ENCODE data around the gene ADAM11.

Gene ADAM11

DNA sequence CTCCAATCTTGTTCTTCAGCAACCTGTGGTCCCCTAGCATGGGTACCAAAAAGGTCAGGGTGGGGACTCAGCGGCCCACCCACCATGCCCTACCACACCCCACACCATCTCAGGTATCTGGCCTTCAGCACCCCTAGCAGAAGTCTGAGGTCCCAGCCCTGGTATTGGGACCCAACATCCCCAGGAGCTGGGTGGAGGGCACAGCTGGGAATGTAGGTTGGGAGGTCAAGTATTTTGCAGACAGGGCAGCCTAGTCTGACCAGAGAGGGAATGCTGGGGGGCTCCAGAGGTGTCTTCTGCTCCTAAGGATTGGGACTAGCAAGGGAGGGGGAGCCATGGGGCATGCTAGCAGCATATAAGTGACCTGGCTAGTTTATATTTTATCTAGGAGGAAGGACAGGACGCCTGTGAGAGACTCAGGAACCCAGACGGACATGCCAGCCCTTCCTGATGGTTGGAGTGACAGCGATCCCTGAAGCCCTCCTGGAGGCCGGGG, 822 bp upstream of the ADAM11 start:
- DNase-seq (ENCODE audit: low read depth), result no peak

DNA sequence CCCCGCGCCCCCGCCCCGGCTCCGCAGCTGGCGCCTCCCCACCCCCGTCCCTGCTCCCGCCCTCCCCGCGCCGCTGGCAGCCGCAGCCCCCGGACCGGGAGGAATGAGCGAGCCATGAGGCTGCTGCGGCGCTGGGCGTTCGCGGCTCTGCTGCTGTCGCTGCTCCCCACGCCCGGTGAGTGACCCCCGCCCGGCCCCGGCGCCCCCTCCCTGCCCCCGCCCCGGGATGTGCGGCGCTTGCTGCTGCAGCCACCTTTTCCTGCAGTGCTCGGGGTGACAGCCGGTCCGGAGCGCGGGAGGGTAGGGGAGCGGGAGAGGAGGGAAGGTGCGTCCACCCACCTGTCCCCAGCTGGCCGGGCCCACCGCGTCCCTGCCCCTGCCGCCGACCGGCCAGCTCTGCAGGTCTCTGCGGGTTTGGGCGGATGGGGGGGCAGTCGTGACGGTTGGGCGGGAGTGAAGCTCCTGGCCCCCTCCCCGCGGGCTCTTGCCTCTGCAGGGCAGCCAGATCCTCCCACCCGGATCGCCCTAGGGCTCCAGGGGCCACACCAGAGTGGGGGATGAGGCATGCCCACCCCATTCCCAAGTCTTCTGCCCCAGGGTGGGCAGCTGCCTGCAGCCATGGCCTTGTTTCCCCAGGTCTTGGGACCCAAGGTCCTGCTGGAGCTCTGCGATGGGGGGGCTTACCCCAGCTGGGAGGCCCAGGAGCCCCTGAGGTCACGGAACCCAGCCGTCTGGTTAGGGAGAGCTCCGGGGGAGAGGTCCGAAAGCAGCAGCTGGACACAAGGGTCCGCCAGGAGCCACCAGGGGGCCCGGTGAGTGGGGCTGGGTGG, 513 bp downstream of the ADAM11 start:
- no peak for DNase-seq (ENCODE audit: low read depth)

DNA sequence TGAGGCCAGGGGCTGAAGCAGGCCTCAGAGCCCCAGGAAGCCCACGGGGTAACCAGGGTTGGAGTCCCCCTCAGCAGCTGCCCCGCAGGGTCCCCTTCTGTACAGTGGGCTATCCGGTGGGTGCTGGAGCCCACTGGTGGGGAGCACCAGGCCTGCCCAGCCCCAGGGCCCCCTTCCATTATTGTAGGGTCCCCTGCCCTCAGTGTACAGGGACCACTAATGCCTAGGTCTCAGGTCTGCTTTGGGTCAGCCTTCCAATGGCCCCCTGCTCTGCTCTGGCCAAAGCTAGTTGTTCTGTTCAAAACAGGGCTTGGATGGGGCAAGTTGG, 1.1 kb downstream of the ADAM11 start:
- DNase-seq (ENCODE audit: low read depth), result no peak

DNA sequence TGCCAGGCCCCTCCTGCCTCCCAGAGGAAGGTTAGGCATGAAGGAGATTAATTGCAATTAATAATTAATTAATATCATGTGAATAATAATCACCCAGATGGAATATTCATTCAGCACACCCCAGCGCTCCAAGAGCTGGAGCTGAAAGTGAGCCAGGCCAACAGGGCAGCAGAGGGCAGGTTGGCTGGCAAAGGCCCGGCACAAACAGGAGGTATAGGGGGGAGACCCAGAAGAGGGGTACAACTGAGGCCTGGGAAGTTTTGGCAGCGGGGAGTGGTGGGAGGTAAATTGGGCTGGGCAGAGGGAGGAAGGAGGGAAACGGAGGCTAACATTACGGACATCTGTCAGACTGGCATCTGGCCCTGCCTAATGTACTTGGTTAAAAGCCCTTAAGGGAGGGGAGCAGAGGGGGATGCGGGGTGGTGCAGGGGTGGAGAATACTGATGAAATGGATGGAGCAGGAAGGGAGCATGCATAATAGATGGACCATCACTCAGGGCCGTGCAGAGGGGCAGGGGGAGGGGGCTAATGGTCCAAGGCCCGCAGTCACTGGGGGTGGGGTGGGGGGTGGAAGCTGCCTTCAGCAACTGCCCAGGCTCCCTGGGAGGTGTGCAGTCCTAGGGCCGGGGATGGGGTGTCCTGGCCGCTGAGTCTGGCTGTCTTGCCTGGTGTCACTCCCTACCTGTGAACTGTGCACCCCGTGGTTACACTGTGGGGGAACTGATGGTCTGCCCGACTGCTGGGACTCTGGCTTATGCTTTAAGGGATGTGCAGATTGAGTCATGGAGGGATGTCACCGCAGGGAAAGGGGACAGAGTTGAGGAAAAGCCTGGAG, 1.9 kb downstream of the ADAM11 start:
- no peak for DNase-seq (ENCODE audit: low read depth)

DNA sequence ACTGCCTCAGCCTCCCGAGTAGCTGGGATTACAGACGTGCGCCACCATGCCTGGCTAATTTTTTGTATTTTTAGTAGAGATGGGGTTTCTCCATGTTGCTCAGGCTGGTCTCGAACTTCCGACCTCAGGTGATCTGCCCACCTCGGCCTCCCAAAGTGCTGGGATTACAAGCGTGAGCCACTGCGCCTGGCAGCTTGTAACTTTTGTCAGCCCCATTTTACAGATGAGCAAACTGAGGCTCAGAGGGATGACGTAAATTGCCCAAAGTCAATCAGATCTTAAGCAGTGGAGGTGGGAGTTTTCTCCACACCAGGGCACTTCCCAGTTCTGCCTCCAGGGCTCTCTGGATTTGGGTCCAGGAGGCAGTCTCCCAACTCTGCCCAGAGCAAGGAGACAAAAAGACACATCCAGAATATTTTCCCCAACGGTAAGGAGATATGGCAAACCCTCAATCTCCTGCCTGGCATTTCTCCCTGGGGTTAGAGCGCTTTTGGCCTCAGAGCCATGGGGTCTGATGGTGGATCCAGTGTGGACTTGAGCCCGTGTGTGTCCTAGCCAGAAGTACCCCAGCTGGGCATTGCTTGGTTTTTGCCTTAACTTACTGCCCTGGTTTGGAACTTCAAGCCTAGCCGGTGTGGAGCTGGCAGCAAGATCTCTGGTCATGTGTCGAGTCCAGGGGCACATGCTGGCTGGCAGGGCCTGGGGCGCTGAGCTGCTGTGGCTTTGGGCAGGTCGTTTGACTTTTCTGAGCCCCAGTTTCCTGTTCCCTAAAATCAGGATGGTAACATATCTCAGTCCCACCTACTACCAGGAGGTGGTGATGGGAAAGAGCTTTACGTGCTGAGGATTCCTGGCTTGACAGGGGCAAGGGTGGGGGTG, 3.4 kb downstream of the ADAM11 start:
- DNase-seq (ENCODE audit: low read depth), result no peak

DNA sequence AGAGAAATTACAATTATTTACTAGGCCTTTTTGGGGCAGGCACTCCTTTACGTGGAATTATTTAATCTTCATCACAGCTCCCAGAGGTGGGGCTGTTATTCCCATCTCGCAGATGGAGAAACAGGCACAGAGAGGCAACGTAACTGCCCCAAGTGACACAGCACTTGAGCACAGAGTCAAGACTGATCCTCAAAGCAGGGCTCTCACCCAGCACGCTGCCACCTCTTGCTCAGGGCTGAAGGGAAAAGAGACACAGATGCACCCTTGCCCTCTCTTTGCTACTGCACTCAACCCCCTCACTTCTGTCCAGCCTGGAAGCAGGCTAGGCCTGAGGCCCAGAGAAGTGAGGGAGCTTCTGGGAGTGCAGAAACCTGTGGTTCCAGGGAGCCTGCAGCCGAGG, 4.4 kb downstream of the ADAM11 start:
- DNase-seq (ENCODE audit: low read depth), result no peak

DNA sequence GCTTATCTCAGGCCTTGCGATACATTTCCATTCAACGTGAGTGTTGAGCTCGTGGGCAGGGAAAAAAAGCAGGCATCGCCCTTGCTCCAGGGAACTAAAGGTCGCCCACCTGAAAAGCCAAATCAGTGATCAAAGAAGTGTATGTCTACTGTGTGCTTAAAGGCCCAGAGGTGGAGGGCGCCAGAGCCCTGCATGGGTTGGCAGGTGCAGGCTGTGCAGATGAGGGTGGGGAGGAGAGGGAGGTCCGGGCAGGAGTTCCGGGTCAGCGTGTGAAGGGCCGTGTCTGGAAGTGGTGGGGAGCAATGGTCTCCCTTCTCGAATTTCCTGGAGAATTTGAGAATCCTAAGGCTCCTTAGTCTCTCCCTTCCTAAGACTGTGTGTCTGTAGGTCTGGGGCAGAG, 7.2 kb downstream of the ADAM11 start:
- DNase-seq (ENCODE audit: low read depth), result no peak

DNA sequence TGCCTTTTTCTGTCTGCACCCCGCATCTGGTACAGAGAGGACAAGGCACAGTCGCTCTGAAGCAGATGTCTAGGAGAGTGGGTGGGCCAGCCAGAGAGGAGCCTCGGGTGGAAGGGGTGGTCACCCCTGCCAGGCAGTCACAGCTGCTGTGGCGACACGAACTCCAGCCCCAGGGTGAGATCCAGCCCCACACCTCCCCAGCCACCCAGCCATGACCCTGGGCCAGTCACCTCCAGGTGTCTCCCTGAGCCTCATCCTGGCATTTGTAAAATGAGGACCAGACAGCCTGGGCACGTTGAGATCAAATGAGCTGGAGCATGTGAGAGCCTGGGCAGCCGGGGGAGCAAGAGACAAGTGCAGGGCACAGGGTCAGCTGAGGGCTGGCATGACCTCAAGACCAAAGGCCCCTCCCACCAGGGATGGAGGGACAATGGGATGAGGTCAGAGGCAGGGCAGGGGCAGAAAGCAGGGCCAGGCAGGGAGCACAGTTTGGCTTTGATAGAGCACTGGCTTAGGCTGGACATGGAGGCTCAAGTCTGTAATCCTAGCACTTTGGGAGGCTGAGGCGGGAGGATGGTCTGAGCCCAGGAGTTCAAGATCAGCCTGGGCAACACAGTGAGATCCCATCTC, 7.7 kb downstream of the ADAM11 start:
- DNase-seq (ENCODE audit: low read depth), result no peak

DNA sequence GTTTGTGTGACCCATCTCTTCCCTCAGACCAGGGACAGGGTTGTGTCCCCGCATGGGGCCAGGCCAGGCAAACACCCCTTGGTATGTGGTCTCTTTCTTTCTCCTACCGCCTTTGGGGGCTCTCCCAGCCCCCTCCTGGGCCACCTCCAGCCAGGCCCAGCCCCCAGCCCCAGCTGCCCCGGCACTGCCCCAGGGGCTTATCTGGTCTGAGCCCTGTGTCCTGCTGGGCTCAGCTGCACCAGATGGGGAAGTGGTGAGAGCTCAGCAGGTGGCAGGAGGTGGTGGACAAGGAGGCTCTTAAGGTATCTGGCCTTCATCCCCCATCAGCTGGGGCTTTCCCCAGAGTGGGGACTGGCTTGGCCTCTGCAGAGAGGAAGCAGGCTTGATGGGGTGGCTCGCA, 8.7 kb downstream of the ADAM11 start:
- DNase-seq (ENCODE audit: low read depth), result no peak

DNA sequence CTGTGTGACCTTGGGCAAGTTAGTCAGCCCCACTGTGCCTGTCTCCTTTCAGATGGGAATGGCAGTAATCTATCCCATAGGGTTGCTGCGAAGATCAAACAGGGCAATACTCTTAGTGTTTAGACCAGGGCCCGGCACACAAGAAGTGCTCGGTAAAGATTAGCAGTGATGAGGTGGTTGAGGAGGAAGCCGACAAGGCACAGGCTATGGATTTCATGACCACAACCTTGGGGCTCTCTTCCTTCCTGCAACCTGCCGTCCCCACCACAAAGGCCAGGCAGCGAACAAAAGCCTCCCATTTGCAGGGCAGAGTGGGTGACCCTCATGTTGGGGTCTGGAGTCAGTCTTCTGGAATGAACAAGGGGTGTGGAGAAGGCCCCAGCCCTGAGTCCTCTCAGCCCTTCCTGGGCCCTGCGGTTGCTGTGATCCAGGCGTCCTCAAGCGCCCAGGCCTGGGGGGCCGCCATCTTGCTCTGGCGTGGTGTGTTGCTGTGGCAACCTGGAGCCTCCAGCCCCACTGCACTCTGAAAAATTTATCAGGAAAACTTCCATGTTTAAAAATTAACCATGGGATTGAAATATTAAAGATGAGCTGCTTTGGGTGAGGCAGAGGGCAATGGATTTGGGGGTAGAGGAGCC, 9.8 kb downstream of the ADAM11 start:
- DNase-seq (ENCODE audit: low read depth), result no peak

DNA sequence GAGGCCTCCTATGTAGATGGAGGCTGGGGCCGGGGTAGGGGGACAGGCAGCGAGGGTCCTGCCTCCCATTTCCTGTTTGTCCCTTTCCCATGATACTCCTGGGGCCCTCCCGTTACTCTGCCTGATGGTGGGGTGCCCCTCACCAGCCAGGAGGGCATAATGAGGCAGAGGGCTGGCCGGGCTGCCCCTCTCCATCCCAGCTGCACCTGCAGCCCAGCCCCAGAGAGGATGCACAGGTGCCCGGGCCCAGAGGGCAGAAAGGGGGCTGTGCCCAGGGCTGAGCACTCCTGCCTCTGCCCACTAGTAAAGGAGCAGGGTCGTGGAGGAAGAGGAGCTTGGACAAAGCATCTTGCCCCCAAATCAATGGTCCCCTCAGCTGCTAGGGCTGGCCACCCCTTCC, 10.4 kb downstream of the ADAM11 start:
- no peak for DNase-seq (ENCODE audit: low read depth)

DNA sequence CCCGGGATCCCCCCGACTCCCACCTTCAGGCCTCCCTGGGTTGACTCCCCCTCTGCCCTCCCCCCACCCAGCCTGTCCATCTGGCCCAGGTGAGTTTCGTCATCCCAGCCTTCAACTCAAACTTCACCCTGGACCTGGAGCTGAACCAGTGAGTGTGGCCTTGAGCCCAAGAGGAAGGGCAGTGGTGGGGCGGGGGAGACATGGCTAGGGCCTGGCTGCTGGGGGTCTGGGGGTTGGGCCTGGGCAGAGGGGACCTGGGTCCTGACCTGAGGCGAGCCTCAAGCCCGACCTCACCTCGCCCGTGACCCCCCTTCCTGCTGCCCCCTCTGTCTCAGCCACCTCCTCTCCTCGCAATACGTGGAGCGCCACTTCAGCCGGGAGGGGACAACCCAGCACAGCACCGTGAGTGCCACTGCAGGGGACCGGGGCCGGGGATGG, 10.9 kb downstream of the ADAM11 start:
- no peak for DNase-seq (ENCODE audit: low read depth)

DNA sequence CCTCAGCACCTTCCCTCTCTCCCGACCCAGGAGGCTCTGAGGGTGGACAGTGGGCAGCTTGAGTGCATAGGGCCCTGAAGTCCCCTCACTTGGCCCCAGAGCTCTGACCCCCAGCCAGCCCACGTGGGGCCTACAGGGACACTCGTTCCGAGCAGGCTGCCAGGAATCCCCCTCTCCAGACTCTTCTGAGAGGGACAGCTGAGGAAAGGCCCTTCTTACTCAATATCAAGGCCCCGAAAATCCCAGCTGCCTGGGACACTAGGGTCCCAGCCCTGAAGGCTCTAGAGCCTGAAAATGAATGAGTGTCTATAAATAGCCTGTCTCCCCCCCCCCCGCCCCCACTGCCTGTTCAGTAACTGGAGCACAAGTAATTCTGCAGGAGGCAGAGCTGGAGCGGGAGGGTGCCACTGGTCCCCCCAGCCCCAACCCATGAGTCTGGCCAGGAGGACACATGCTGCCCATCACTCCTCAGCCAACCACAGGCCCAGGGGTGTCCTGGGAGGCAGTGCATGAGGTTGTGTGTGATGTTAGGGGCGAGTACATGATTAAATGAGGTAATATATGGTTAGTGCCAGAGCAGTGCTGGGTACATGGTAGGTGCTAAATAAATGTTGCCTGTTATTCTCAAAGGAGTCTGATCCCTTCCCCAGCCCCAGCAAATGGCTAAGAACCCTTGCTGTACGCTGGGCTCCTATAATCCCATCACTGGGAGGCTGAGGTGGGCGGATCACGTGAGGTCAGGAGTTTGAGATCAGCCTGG, 11.6 kb downstream of the ADAM11 start:
- DNase-seq (ENCODE audit: low read depth), result no peak

DNA sequence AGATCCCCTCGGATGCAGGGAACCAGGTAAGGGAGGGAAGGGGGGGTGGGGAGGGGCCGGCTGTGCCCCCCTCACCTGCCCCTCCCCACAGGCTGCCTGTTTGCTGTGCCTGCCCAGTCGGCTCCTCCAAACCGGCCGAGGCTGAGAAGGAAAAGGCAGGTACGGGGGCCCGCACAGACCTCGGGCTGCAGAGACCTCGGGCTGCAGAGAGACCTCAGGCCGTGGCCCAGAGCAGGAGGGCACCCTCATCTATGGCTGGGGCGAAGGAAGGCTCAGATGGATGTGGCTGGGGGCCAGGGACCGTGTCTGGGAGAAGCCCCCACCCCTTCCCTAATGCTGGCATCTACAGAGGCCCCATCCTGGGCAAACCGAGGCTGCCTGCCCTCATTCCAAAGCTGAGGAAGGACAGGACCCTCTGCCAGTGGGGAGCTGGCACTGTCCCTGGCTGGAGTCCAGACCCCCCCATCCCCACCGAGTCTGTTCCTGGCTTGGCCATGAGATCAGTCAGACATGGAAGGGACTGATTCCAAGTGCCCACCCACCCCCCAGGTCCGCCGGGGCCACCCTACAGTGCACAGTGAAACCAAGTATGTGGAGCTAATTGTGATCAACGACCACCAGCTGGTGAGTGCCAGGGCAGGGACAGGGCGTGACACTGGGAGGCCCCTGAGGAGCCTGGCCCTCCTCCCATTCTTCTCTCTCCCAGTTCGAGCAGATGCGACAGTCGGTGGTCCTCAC, 13.7 kb downstream of the ADAM11 start:
- no peak for DNase-seq (ENCODE audit: low read depth)

DNA sequence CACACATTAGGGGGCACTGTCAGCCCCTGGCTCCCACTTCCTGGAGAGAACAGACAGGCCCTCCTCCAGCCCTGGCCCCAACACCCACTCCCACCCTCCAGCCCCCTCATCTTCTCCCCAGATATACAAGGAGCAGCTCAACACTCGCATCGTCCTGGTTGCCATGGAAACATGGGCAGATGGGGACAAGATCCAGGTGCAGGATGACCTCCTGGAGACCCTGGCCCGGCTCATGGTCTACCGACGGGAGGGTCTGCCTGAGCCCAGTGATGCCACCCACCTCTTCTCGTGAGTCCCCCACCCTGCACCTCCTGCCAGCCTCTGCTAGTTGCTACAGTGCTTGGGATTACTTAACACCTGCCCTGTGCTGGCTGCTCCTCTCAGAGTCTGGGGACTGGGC, 14.4 kb downstream of the ADAM11 start:
- DNase-seq (ENCODE audit: low read depth), result no peak

DNA sequence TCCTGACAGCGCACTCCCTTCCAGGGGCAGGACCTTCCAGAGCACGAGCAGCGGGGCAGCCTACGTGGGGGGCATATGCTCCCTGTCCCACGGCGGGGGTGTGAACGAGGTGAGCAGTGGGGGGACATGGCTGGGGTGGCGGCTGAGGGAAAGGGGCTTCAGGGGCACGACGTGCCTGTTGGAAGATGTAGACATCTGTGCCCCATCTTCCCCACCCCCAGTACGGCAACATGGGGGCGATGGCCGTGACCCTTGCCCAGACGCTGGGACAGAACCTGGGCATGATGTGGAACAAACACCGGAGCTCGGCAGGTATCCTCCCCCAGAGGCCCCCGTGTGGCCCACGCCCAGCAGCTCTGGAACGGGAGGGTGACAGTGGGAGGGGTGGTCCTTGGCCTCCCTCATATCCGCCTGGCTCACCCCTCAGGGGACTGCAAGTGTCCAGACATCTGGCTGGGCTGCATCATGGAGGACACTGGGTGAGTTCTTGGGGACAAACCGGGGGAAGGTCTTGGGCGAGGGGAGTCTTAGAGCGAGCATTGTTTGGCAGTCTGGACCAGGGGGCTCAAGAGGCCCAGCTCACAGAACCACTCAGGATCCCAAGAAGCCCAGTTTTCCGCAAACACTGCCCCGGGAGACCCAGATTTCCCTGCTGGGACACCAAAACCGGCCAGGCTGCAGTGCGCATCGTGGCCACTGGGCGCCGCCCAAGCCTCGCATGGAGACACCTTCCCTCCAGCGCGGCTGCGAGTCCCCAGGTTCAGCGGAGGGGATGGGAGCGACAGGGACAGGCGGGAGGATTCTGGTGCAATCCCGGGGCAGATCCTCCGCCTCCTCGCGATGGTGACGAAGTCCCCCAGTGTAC, 15.7 kb downstream of the ADAM11 start:
- DNase-seq (ENCODE audit: low read depth), result peak; percentile 83

DNA sequence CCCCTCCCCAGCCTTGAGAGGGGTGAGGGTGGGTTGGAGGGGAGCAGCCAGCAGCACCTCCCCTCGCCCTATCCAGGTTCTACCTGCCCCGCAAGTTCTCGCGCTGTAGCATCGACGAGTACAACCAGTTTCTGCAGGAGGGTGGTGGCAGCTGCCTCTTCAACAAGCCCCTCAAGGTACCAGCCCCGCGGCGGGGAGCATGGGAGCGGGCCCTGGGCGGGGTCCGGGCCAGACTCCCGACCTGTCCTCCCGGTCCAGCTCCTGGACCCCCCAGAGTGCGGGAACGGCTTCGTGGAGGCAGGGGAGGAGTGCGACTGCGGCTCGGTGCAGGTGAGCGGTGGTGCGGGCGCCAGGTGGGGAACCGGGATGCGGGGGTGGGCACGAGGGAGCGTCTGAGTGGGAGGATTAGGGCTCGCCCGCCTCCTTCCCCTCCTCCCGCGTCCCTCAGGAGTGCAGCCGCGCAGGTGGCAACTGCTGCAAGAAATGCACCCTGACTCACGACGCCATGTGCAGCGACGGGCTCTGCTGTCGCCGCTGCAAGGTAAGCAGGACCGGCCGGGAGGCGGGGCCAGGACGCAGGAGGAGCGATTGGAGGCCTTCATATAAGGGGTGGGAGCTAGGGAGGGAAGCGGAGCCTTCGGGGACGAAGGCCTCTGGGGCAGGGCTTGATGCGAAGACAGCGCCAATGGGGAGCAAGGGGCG, 16.5 kb downstream of the ADAM11 start:
- peak; percentile 98 for DNase-seq (ENCODE audit: low read depth)

Measured in stimulated activated CD8-positive, alpha-beta memory T cell treated with anti-CD3 and anti-CD28 coated beads, Interleukin-4, amount 100 ng/mL, for 24 hours (primary cell).